Endothelial cell of umbilical vein (primary cell): Measurements from ENCODE around the gene LRRC17. TPM values are rescaled to one million over a fixed set of nuclear protein-coding genes. Genes with fewer than 3 reads are reported as not detected.

Source experiments
- BruUV-seq: library from RNA; stranded (reverse); fragments of 400-500 nt; replicated peaks from 2 replicates; lab custom pipeline; 2021; lab: Mats Ljungman, UMichigan
- CTCF ChIA-PET: fragments of 300-600, 350-600 bp; sonication (Branson Sonifier 250); formaldehyde crosslinking; loops from one replicate; lab custom pipeline; 2021; ENCODE audit warnings: antibody characterized with exemption, inconsistent platforms; lab: Charles Lee
- POLR2A ChIA-PET: fragments of 300-600, 350-600 bp; sonication (Branson Sonifier 250); formaldehyde crosslinking; loops from one replicate; lab custom pipeline; 2021; ENCODE audit warnings: antibody characterized with exemption, inconsistent platforms; lab: Charles Lee
- DNase-seq: peaks from one replicate; pipeline ENCODE4 v3.0.0-alpha.2; 2011; ENCODE audit warnings: low read depth, low spot score
- FAIRE-seq: peaks from 2 replicates; lab custom pipeline; 2011; peaks lifted over from hg19 to GRCh38; lab: Jason Lieb, UNC
- H2AFZ ChIP-seq: 2 replicates; pipeline ENCODE4 v1.6.0; 2012; ENCODE audit warnings: low read depth, low read length, control low read depth, inconsistent platforms
- H3K27ac ChIP-seq: 2 replicates; pipeline ENCODE4 v1.5.1; 2011; ENCODE audit warnings: low read depth, mild to moderate bottlenecking, control low read depth, low read length, moderate library complexity; ENCODE audit not compliant: insufficient read depth
- H3K27me3 ChIP-seq, 2 experiments: 2 replicates each; pipeline versions ENCODE4 v1.6.0 to v1.6.1; 2011; ENCODE audit warnings: low read length in 2 of 2, mixed read lengths in 1 of 2; ENCODE audit not compliant: control insufficient read depth in 2 of 2, insufficient read depth in 2 of 2
- H3K36me3 ChIP-seq, 2 experiments: 2 replicates in 1 of 2; 3 replicates in 1 of 2; pipeline ENCODE4 v1.5.1; 2011; ENCODE audit warnings: low read length in 2 of 2, mild to moderate bottlenecking in 1 of 2, moderate library complexity in 1 of 2; ENCODE audit not compliant: control insufficient read depth in 2 of 2, insufficient read depth in 2 of 2; ENCODE audit errors: extremely low read depth in 1 of 2
- H3K4me1 ChIP-seq: 3 replicates; pipeline ENCODE4 v1.5.1; 2011; ENCODE audit warnings: mild to moderate bottlenecking, low read length; ENCODE audit not compliant: control insufficient read depth, insufficient read depth; ENCODE audit errors: extremely low read depth
- H3K4me2 ChIP-seq: 2 replicates; pipeline ENCODE4 v1.6.1; 2011; ENCODE audit warnings: low read length, control low read depth, mixed read lengths; ENCODE audit not compliant: insufficient read depth
- H3K4me3 ChIP-seq, 3 experiments: fragments of 200-600 bp in 1 of 3; sonication (generic), shearing (Covaris generic) in 1 of 3; replicated peaks in 1 of 3; 2 replicates each; pipeline ENCODE4 v1.5.1; 2011 to 2016; ENCODE audit warnings: control low read depth in 3 of 3, low read length in 3 of 3, mild to moderate bottlenecking in 2 of 3, inconsistent platforms in 1 of 3, low read depth in 1 of 3, moderate library complexity in 1 of 3; ENCODE audit not compliant: insufficient read depth in 1 of 3
- H3K79me2 ChIP-seq: 2 replicates; pipeline ENCODE4 v1.6.0; 2012; ENCODE audit warnings: low read length, inconsistent platforms; ENCODE audit not compliant: control insufficient read depth, insufficient read depth
- H3K9ac ChIP-seq: replicated peaks from 2 replicates; pipeline ENCODE3; 2011; ENCODE audit warnings: low read length, control low read depth; ENCODE audit not compliant: insufficient read depth; ENCODE audit errors: extremely low read depth
- H3K9me1 ChIP-seq: replicated peaks from 3 replicates; pipeline ENCODE4 v1.6.0; 2011; ENCODE audit warnings: mild to moderate bottlenecking, low read length; ENCODE audit not compliant: control insufficient read depth, insufficient read depth; ENCODE audit errors: extremely low read depth
- H3K9me3 ChIP-seq: replicated peaks from 2 replicates; pipeline ENCODE4 v1.5.1; 2012; ENCODE audit warnings: low read length, inconsistent platforms; ENCODE audit not compliant: control insufficient read depth, insufficient read depth
- H4K20me1 ChIP-seq: replicated peaks from 2 replicates; pipeline ENCODE3; 2011; ENCODE audit warnings: mild to moderate bottlenecking, low read length; ENCODE audit not compliant: control insufficient read depth, insufficient read depth; ENCODE audit errors: extremely low read depth
- EZH2 ChIP-seq: IDR thresholded peaks from 2 replicates; pipeline ENCODE4 v1.6.1; 2012; ENCODE audit warnings: borderline replicate concordance, low read depth, mild to moderate bottlenecking, moderate library complexity, low read length, inconsistent platforms; ENCODE audit not compliant: severe bottlenecking
- FOS ChIP-seq: IDR thresholded peaks from 2 replicates; pipeline ENCODE4 v1.6.1; 2011; ENCODE audit warnings: mild to moderate bottlenecking, low read length, moderate library complexity, borderline replicate concordance; ENCODE audit not compliant: insufficient read depth
- GATA2 ChIP-seq: IDR thresholded peaks from 2 replicates; pipeline ENCODE4 v1.7.0; 2011; ENCODE audit warnings: low read depth, mild to moderate bottlenecking, moderate library complexity, mixed read lengths, low read length; ENCODE audit not compliant: insufficient read length, insufficient read depth
- JUN ChIP-seq: IDR thresholded peaks from 2 replicates; pipeline ENCODE4 v1.6.1; 2011; ENCODE audit warnings: borderline replicate concordance, low read depth; ENCODE audit not compliant: insufficient read length, insufficient read depth
- MYC ChIP-seq: IDR thresholded peaks from one replicate; pipeline ENCODE4 v1.6.1; 2011; ENCODE audit warnings: mild to moderate bottlenecking, low read depth, low read length
- POLR2A ChIP-seq: IDR thresholded peaks from 2 replicates; pipeline ENCODE4 v1.6.1; 2012; ENCODE audit warnings: low read depth, mild to moderate bottlenecking, control low read depth, low read length
- POLR2AphosphoS5 ChIP-seq: IDR thresholded peaks from 2 replicates; pipeline ENCODE4 v1.6.1; 2012; ENCODE audit warnings: low read depth, mild to moderate bottlenecking, control low read depth, low read length, moderate library complexity; ENCODE audit not compliant: insufficient read depth
- dilution Hi-C: fragments of 300-500 bp; cut with MboI; formaldehyde crosslinking; loops from one replicate; pipeline ENCODE4 v1.15.0; 2019; ENCODE audit warnings: low sequenced_read_pairs; ENCODE audit not compliant: extremely low pct_ligation_motif_present
- intact Hi-C: fragments of 100-400 bp; cut with micrococcal nuclease; formaldehyde crosslinking; loops from one replicate; pipeline ENCODE4 v1.10.0; 2022
- polyA plus RNA-seq, 4 experiments: library from polyadenylated mRNA; depleted of rRNA in 3 of 4; stranded (reverse) in 3 of 4; unstranded in 1 of 4; fragments of >200 nt; gene quantifications; 2 replicates each; pipeline versions ENCODE4 v1.2.1 to v1.2.3, GENCODE V29; 2011 to 2012; ENCODE audit warnings: missing spikeins in 1 of 4
- total RNA-seq: library from RNA; stranded (reverse); gene quantifications from 2 replicates; pipeline ENCODE4 v1.2.3, GENCODE V29; 2021
- TF ChIP-seq, protein P1 (sequence below): IDR thresholded peaks from 2 replicates; pipeline ENCODE4 v1.6.1; 2011; ENCODE audit not compliant: insufficient read depth, insufficient read length
- TF ChIP-seq, protein P2 (sequence below), 2 donors: IDR thresholded peaks; 1 replicate in 1 of 2; 2 replicates in 1 of 2; pipeline ENCODE4 v1.5.1; 2011; ENCODE audit warnings: low read length in 2 of 2, mild to moderate bottlenecking in 2 of 2, moderate library complexity in 2 of 2, control low read depth in 1 of 2, inconsistent platforms in 1 of 2, low read depth in 1 of 2; ENCODE audit not compliant: insufficient read depth in 1 of 2; ENCODE audit errors: extremely low read depth in 1 of 2

LRRC17 gene
- total and polyA plus RNA-seq, 2 donors (not counting 3 experiments of a cell fraction or from before 2014, with no cell fraction given), result 22.7 to 33.7 TPM

DNA sequence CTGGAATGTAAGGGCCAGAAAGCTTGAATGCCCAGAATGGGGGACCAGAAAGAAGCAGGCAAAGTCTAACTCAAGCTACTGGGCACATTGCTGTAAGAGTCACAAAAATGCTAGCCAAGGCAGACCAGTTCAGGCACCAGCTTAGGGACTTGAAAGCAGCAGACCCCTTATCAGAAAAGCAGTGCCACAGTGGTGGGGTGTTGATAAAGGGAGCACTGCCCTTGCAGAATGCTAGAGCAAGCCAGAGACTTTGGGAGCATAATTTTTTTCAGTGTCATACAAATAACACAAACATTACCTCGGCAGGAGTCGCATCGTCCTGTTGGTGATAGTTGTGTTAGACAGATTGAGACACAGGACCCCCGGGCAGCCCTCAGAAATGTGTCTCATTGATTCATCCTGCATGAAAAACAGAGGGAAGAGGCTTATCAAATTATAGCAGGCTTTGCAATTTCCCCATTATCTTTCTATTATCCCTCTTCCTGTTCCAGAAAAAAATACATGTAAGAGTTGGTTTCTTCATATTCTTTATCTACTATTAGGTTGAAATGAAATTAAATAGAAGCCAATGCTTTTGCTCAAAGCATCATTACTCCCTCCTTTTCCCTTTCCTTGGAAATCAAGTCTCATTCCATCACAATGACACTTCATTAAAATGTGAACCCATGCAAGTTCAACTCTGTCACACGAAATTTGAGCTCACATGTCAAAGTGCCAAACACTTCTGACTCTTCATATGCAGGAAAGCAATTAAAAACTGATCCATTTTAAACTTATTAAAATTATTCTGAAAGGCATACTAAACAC is 13.4 kb downstream of the LRRC17 start:
- DNase-seq, result peak; percentile 50
- intact Hi-C loops (no loop called here), dilution Hi-C loops (no loop called here)
- ChIA-PET CTCF (interaction anchor here (1.7 to 2.6 kb wide), 3 partner anchors 9 to 136 kb away, joined by 3 to 15 read pairs (median 9); no protein-coding TSS in a partner anchor), POLR2A (no interaction called here)
- Histone ChIP-seq H3K4me3 (no peak overlapping the region), H3K79me2 (no peaks in the 10 kb centered on the region), H3K4me2 (no peak overlapping the region), H3K9ac (peak overlapping the region; percentile 9), H3K9me1 (no peaks in the 10 kb centered on the region), H3K27me3 (no peaks in the 10 kb centered on the region), H4K20me1 (no peaks in the 10 kb centered on the region), H3K9me3 (no peaks in the 10 kb centered on the region), H3K36me3 (no peaks in the 10 kb centered on the region), H3K4me1 (peaks cover 9% of the 10 kb centered on the region), H3K27ac (no peak overlapping the region), H2AFZ (peak overlapping the region; percentile 41)
- FAIRE-seq, result no peak
- BruUV-seq, result no TSS peak
- no peak for TF ChIP-seq GATA2
- no peak for TF ChIP-seq JUN
- no peak for TF ChIP-seq POLR2AphosphoS5

DNA sequence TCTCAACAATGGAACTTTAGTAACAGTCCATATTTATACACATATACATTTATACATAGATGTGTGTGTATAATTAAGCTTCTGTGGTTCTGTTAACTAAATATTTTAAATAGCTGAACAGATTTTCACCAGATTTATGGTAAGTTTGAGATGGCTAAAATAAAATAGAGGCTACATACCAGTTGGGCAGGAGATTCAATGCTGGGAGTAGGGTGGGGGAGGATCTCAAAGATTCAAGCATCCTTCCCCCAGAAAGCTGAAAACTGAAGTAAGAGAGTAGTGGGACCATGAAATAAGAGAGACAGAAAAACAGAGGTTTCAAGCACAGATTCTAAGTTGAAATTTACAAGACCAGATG is 14.0 kb downstream of the LRRC17 start:
- TF ChIP-seq POLR2A (no peak), POLR2AphosphoS5 (no peak), GATA2 (no peak), MYC (no peak), JUN (no peak), EZH2 (no peak), FOS (no peak)
- TF ChIP-seq, protein P1, sequence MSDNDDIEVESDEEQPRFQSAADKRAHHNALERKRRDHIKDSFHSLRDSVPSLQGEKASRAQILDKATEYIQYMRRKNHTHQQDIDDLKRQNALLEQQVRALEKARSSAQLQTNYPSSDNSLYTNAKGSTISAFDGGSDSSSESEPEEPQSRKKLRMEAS, result no peak
- TF ChIP-seq, protein P2, sequence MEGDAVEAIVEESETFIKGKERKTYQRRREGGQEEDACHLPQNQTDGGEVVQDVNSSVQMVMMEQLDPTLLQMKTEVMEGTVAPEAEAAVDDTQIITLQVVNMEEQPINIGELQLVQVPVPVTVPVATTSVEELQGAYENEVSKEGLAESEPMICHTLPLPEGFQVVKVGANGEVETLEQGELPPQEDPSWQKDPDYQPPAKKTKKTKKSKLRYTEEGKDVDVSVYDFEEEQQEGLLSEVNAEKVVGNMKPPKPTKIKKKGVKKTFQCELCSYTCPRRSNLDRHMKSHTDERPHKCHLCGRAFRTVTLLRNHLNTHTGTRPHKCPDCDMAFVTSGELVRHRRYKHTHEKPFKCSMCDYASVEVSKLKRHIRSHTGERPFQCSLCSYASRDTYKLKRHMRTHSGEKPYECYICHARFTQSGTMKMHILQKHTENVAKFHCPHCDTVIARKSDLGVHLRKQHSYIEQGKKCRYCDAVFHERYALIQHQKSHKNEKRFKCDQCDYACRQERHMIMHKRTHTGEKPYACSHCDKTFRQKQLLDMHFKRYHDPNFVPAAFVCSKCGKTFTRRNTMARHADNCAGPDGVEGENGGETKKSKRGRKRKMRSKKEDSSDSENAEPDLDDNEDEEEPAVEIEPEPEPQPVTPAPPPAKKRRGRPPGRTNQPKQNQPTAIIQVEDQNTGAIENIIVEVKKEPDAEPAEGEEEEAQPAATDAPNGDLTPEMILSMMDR (IDR thresholded peaks at IDR 0.05; ENCODE audit: extremely low read depth in 1 of 2, insufficient read depth in 1 of 2, low read depth in 1 of 2, low read length in 2 of 2), result no peak
- intact Hi-C loops, result no loop called here
- BruUV-seq, result no TSS peak
- ChIA-PET POLR2A (interaction anchor here (0.5 kb wide), 1 partner anchor 11 kb away, joined by 4 read pairs; no protein-coding TSS in a partner anchor), CTCF (interaction anchor here (0.9 to 2.6 kb wide), 4 partner anchors 9 to 135 kb away, joined by 3 to 15 read pairs (median 6); no protein-coding TSS in a partner anchor)
- no peaks in the 10 kb centered on the region for H3K9me1 ChIP-seq
- no peak overlapping the region for H2AFZ ChIP-seq
- no peaks in the 10 kb centered on the region for H3K27me3 ChIP-seq
- DNase-seq, result no peak
- H3K9me3 ChIP-seq, result no peaks in the 10 kb centered on the region
- no peak overlapping the region for H3K27ac ChIP-seq
- FAIRE-seq, result no peak
- no peak overlapping the region for H3K9ac ChIP-seq
- no peak overlapping the region for H3K4me3 ChIP-seq
- dilution Hi-C loops, result no loop called here
- H3K36me3 ChIP-seq, result no peaks in the 10 kb centered on the region
- no peaks in the 10 kb centered on the region for H4K20me1 ChIP-seq
- peaks cover 9% of the 10 kb centered on the region for H3K4me1 ChIP-seq
- H3K79me2 ChIP-seq, result no peaks in the 10 kb centered on the region
- no peak overlapping the region for H3K4me2 ChIP-seq
